CD14-positive monocyte (primary cell): ENCODE results near the gene TMEM35B. TPM values are rescaled to one million over a fixed set of nuclear protein-coding genes. Genes with fewer than 3 reads are reported as not detected.

Source experiments
- DNase-seq, 3 donors: peaks; one replicate each; pipeline ENCODE4 v3.0.0-alpha.2; 2011 to 2022
- H2AFZ ChIP-seq: 2 replicates; pipeline ENCODE4 v1.6.0; 2012; ENCODE audit warnings: mild to moderate bottlenecking, low read depth, low read length, inconsistent platforms; ENCODE audit not compliant: insufficient read depth, poor library complexity, severe bottlenecking
- H3K27ac ChIP-seq, 2 donors: 1 replicate in 1 of 2; 2 replicates in 1 of 2; pipeline ENCODE4 v1.5.1; 2012 to 2013; ENCODE audit warnings: low read length in 2 of 2, control low read depth in 1 of 2, inconsistent platforms in 1 of 2, low read depth in 1 of 2, mild to moderate bottlenecking in 1 of 2
- H3K27me3 ChIP-seq, 2 donors: one replicate each; pipeline versions ENCODE4 v1.6.0 to v1.6.1; 2011 to 2013; ENCODE audit warnings: low read length in 2 of 2; ENCODE audit not compliant: control insufficient read depth in 2 of 2, insufficient read depth in 2 of 2
- H3K36me3 ChIP-seq, 2 donors: replicated peaks in 1 of 2; 1 replicate in 1 of 2; 2 replicates in 1 of 2; pipeline versions ENCODE4 v1.5.1 to v1.6.1; 2012 to 2013; ENCODE audit warnings: low read length in 2 of 2, control low read depth in 1 of 2, inconsistent platforms in 1 of 2, mild to moderate bottlenecking in 1 of 2; ENCODE audit not compliant: insufficient read depth in 2 of 2, control insufficient read depth in 1 of 2
- H3K4me1 ChIP-seq, 2 donors: 1 replicate in 1 of 2; 2 replicates in 1 of 2; pipeline versions ENCODE4 v1.5.1 to v1.6.1; 2012 to 2013; ENCODE audit warnings: low read length in 2 of 2, control low read depth in 1 of 2, inconsistent platforms in 1 of 2, mild to moderate bottlenecking in 1 of 2, moderate library complexity in 1 of 2; ENCODE audit not compliant: insufficient read depth in 2 of 2, control insufficient read depth in 1 of 2
- H3K4me2 ChIP-seq: replicated peaks from 2 replicates; pipeline ENCODE3; 2012; ENCODE audit warnings: low read length, moderate library complexity, mild to moderate bottlenecking; ENCODE audit not compliant: poor library complexity, severe bottlenecking; ENCODE audit errors: extremely low read depth
- H3K4me3 ChIP-seq, 3 experiments: fragments of 200-600 bp in 1 of 3; sonication (generic) in 1 of 3; replicated peaks in 1 of 3; 1 replicate in 2 of 3; 2 replicates in 1 of 3; pipeline ENCODE4 v1.5.1; 2011 to 2013; ENCODE audit warnings: low read length in 3 of 3, mild to moderate bottlenecking in 3 of 3, control low read depth in 2 of 3, low read depth in 2 of 3, inconsistent platforms in 1 of 3, moderate library complexity in 1 of 3
- H3K79me2 ChIP-seq: 2 replicates; pipeline ENCODE4 v1.6.0; 2012; ENCODE audit warnings: mild to moderate bottlenecking, control low read depth, inconsistent platforms, low read length, moderate library complexity; ENCODE audit not compliant: insufficient read depth
- H3K9ac ChIP-seq: 2 replicates; pipeline ENCODE4 v1.6.0; 2017; ENCODE audit warnings: low read length, mild to moderate bottlenecking; ENCODE audit not compliant: insufficient read depth, poor library complexity, severe bottlenecking
- H3K9me3 ChIP-seq, 2 donors: replicated peaks in 1 of 2; 1 replicate in 1 of 2; 2 replicates in 1 of 2; pipeline versions ENCODE4 v1.5.1 to v1.6.1; 2012 to 2013; ENCODE audit warnings: low read length in 2 of 2, control low read depth in 1 of 2; ENCODE audit not compliant: control insufficient read depth in 1 of 2, insufficient read depth in 1 of 2
- H4K20me1 ChIP-seq: 2 replicates; pipeline ENCODE4 v1.6.0; 2012; ENCODE audit warnings: mild to moderate bottlenecking, low read length, control low read depth, moderate library complexity; ENCODE audit not compliant: insufficient read depth
- H3K27ac Mint-ChIP-seq, 7 donors: one replicate each; pipeline ENCODE4 v1.8.0; 2020; ENCODE audit warnings: mild to moderate bottlenecking in 7 of 7, mixed read lengths in 7 of 7, moderate library complexity in 6 of 7, inconsistent platforms in 2 of 7
- H3K27me3 Mint-ChIP-seq, 3 donors: one replicate each; pipeline ENCODE4 v1.8.0; 2021 to 2022; ENCODE audit warnings: low read depth in 3 of 3, mild to moderate bottlenecking in 3 of 3, mixed read lengths in 3 of 3, moderate library complexity in 3 of 3, inconsistent platforms in 1 of 3
- H3K36me3 Mint-ChIP-seq, 2 donors: one replicate each; pipeline ENCODE4 v1.8.0; 2020; ENCODE audit warnings: mixed read lengths in 2 of 2, inconsistent platforms in 1 of 2, mild to moderate bottlenecking in 1 of 2
- H3K4me1 Mint-ChIP-seq: one replicate; pipeline ENCODE4 v1.8.0; 2020; ENCODE audit warnings: mild to moderate bottlenecking, mixed read lengths
- H3K4me3 Mint-ChIP-seq, 2 donors: one replicate each; pipeline ENCODE4 v1.8.0; 2020; ENCODE audit warnings: mild to moderate bottlenecking in 2 of 2, mixed read lengths in 2 of 2, moderate library complexity in 1 of 2
- H3K9me3 Mint-ChIP-seq, 7 donors: one replicate each; pipeline ENCODE4 v1.8.0; 2020 to 2022; ENCODE audit warnings: mixed read lengths in 7 of 7, mild to moderate bottlenecking in 6 of 7, moderate library complexity in 6 of 7, inconsistent platforms in 2 of 7
- CTCF ChIP-seq: fragments of 200-600 bp; IDR thresholded peaks from one replicate; pipeline ENCODE4 v1.8.0; 2022; ENCODE audit warnings: antibody characterized with exemption, mild to moderate bottlenecking
- WGBS: methylation state at CpG from one replicate; pipeline ENCODE4 v1.1.5; 2013; ENCODE audit warnings: missing lambda C conversion rate; ENCODE audit not compliant: insufficient coverage; 5-methylcytosine and 5-hydroxymethylcytosine counted together
- intact Hi-C, 2 donors: fragments of 100-400 bp; cut with micrococcal nuclease; formaldehyde crosslinking; loops; one replicate each; pipeline versions ENCODE4 v1.15.0 to v1.15.1; 2023
- polyA plus RNA-seq, 3 donors: library from polyadenylated mRNA; depleted of rRNA in 1 of 3; unstranded in 2 of 3; stranded (reverse) in 1 of 3; fragments of 300-500 nt in 2 of 3; fragments of >200 nt in 1 of 3; fragmentation: Illumina TruSeq in 2 of 3; gene quantifications; 1 replicate in 2 of 3; 2 replicates in 1 of 3; pipeline ENCODE4 v1.2.3, GENCODE V29; 2012 to 2021

Gene TMEM35B
- polyA plus RNA-seq, 3 donors: 33.6 to 128 (median 102) TPM

- H3K4me1 Mint-ChIP-seq: peaks cover 2% of the 10 kb centered on the region
- peaks cover 0 to 2% (median 0%) of the 10 kb centered on the region in 7 donors for H3K9me3 Mint-ChIP-seq
- no peak overlapping the region for H3K27ac Mint-ChIP-seq
- no peak overlapping the region for H3K4me2 ChIP-seq
- no peak for TF ChIP-seq CTCF
- no peak overlapping the region for H3K4me3 ChIP-seq
- no peaks in the 10 kb centered on the region for H4K20me1 ChIP-seq
- no peak for DNase-seq
- H3K27me3 Mint-ChIP-seq: peaks cover 1 to 5% (median 2%) of the 10 kb centered on the region in 3 donors
- 99% methylated on average over 10 of the region's 13 CpGs for WGBS
- H3K4me1 ChIP-seq: no peaks in the 10 kb centered on the region
- H3K36me3 Mint-ChIP-seq: peaks cover 6 to 26% of the 10 kb centered on the region in 2 donors
- intact Hi-C loops: no loop called here
- H2AFZ ChIP-seq: no peak overlapping the region
- no peaks in the 10 kb centered on the region for H3K9me3 ChIP-seq
- no peaks in the 10 kb centered on the region for H3K79me2 ChIP-seq
- peaks cover 4 to 16% of the 10 kb centered on the region in 2 donors for H3K36me3 ChIP-seq
- no peaks in the 10 kb centered on the region for H3K27me3 ChIP-seq
- no peak overlapping the region for H3K27ac ChIP-seq
- no peak overlapping the region for H3K9ac ChIP-seq
- H3K4me3 Mint-ChIP-seq: no peak overlapping the region
These were observed 8.0 kb downstream of the TMEM35B start for GRCh38 chr1:34977210-34977471.

GRCh38 chr1:34976384-34977209 is 8.6 kb downstream of the TMEM35B start:
- no peaks in the 10 kb centered on the region for H3K4me1 ChIP-seq
- no peaks in the 10 kb centered on the region for H3K79me2 ChIP-seq
- no peaks in the 10 kb centered on the region for H3K27me3 ChIP-seq
- H3K27me3 Mint-ChIP-seq: peaks cover 1 to 5% (median 2%) of the 10 kb centered on the region in 3 donors
- peaks cover 2% of the 10 kb centered on the region for H3K4me1 Mint-ChIP-seq
- peaks cover 0 to 2% (median 0%) of the 10 kb centered on the region in 7 donors for H3K9me3 Mint-ChIP-seq
- H2AFZ ChIP-seq: no peak overlapping the region
- H3K9me3 ChIP-seq: no peaks in the 10 kb centered on the region
- no peak overlapping the region for H3K4me3 ChIP-seq
- no peak for TF ChIP-seq CTCF
- peak overlapping the region in 1 of 7 donors; percentile 8 for H3K27ac Mint-ChIP-seq
- intact Hi-C loops: no loop called here
- no peaks in the 10 kb centered on the region for H4K20me1 ChIP-seq
- no peak for DNase-seq
- peaks cover 3 to 22% of the 10 kb centered on the region in 2 donors for H3K36me3 Mint-ChIP-seq
- H3K9ac ChIP-seq: no peak overlapping the region
- H3K4me3 Mint-ChIP-seq: no peak overlapping the region
- H3K36me3 ChIP-seq: peaks cover 2 to 11% of the 10 kb centered on the region in 2 donors
- H3K27ac ChIP-seq: no peak overlapping the region
- WGBS: 98% methylated on average over 72 of the region's 72 CpGs
- H3K4me2 ChIP-seq: no peak overlapping the region
